ENCODE data around the gene SLMAP.

GRCh38 chr3:57709031-57709430 lies 47.1 kb upstream of the SLMAP start:
- no peak for TF ChIP-seq EZH2 (IDR thresholded peaks at IDR 0.05)
- no peak for TF ChIP-seq POLR2AphosphoS5 (IDR thresholded peaks at IDR 0.05; ENCODE audit: borderline replicate concordance, low read depth, low read length)
- TF ChIP-seq FOXP2 (optimal IDR thresholded peaks at IDR 0.05; ENCODE audit: control extremely low read depth, extremely low read length, insufficient read depth) = no peak
